HepG2 (cell line): ENCODE results near the gene NLRP6. TPM values are rescaled to one million over a fixed set of nuclear protein-coding genes. Genes with fewer than 3 reads are reported as not detected.

Source experiments
- BHLHE40 ChIP-seq: IDR thresholded peaks from 2 replicates; pipeline ENCODE4 v1.6.1; 2011; ENCODE audit warnings: low read length, improper control_type of control experiment
- CEBPG ChIP-seq: IDR thresholded peaks from 2 replicates; pipeline ENCODE4 v1.6.1; 2016
- FOXJ3 ChIP-seq: sonication (generic); formaldehyde crosslinking; IDR thresholded peaks from 2 replicates; pipeline ENCODE4 v1.4.0; 2020; ENCODE audit warnings: missing genetic modification reagents, mild to moderate bottlenecking, borderline replicate concordance
- FOXK1 ChIP-seq: sonication (generic); formaldehyde crosslinking; IDR thresholded peaks from 2 replicates; pipeline ENCODE4 v1.4.0; 2020; ENCODE audit warnings: low read depth, missing genetic modification reagents, borderline replicate concordance
- FOXM1 ChIP-seq: sonication (generic); formaldehyde crosslinking; IDR thresholded peaks from 2 replicates; pipeline ENCODE4 v1.5.0; 2020; ENCODE audit warnings: missing genetic modification reagents
- GATAD2A ChIP-seq: IDR thresholded peaks from 2 replicates; pipeline ENCODE4 v1.6.1; 2016
- HNRNPK ChIP-seq: fragments of 200-400 bp; formaldehyde crosslinking; IDR thresholded peaks from 2 replicates; pipeline ENCODE4 v1.6.1; 2018; ENCODE audit warnings: low read length, low read depth, moderate library complexity, mild to moderate bottlenecking; ENCODE audit not compliant: poor library complexity, severe bottlenecking
- NFAT5 ChIP-seq: sonication (generic); formaldehyde crosslinking; IDR thresholded peaks from 2 replicates; pipeline ENCODE4 v1.4.0; 2020; ENCODE audit warnings: missing genetic modification reagents
- PRPF4 ChIP-seq: fragments of 200-400 bp; formaldehyde crosslinking; IDR thresholded peaks from 2 replicates; pipeline ENCODE4 v1.6.1; 2016; ENCODE audit warnings: low read length, low read depth; ENCODE audit not compliant: poor library complexity, severe bottlenecking
- RARG ChIP-seq: sonication (generic); formaldehyde crosslinking; IDR thresholded peaks from 2 replicates; pipeline ENCODE4 v1.4.0; 2020; ENCODE audit warnings: low read depth, mild to moderate bottlenecking, missing genetic modification reagents
- RXRA ChIP-seq: sonication (generic); formaldehyde crosslinking; IDR thresholded peaks from 2 replicates; pipeline ENCODE4 v1.5.1; 2020; ENCODE audit warnings: missing genetic modification reagents
- SATB2 ChIP-seq: sonication (generic); formaldehyde crosslinking; IDR thresholded peaks from 2 replicates; pipeline ENCODE4 v1.5.0; 2020; ENCODE audit warnings: missing genetic modification reagents
- ZNF468 ChIP-seq: sonication (generic); formaldehyde crosslinking; IDR thresholded peaks from 2 replicates; pipeline ENCODE4 v1.8.0; 2022; ENCODE audit warnings: mild to moderate bottlenecking, moderate library complexity, missing genetic modification reagents
- ZNF605 ChIP-seq: sonication (generic); formaldehyde crosslinking; IDR thresholded peaks from 2 replicates; pipeline ENCODE4 v1.8.0; 2022; ENCODE audit warnings: mild to moderate bottlenecking, missing genetic modification reagents
- polyA plus RNA-seq, 8 experiments: library from polyadenylated mRNA; depleted of rRNA in 3 of 8; stranded (reverse) in 7 of 8; unstranded in 1 of 8; fragments of >200 nt; fragmentation: Illumina TruSeq in 4 of 8; extraction: Trizol in 4 of 8; gene quantifications; 2 replicates each; pipeline versions ENCODE4 v1.2.1 to v1.2.3, GENCODE V29; 2011 to 2016; ENCODE audit warnings: low read depth in 4 of 8, missing spikeins in 1 of 8, mixed read lengths in 1 of 8; ENCODE audit not compliant: insufficient read depth in 1 of 8
- total RNA-seq, 5 experiments: library from RNA; depleted of rRNA; stranded (reverse); fragments of >200 nt; fragmentation: Illumina TruSeq; extraction: Trizol; gene quantifications; 2 replicates each; pipeline ENCODE4 v1.2.3, GENCODE V29; 2016; ENCODE audit warnings: low read depth in 1 of 5
- TF ChIP-seq, protein P1 (sequence below): sonication (generic); formaldehyde crosslinking; IDR thresholded peaks from 2 replicates; pipeline ENCODE4 v1.4.0; 2020; ENCODE audit warnings: low read depth, missing genetic modification reagents
- TF ChIP-seq, protein P2 (sequence below): sonication (generic); formaldehyde crosslinking; IDR thresholded peaks from 2 replicates; pipeline ENCODE4 v1.5.0; 2020; ENCODE audit warnings: mild to moderate bottlenecking, missing genetic modification reagents, borderline replicate concordance
- TF ChIP-seq, protein P3 (sequence below): sonication (generic); formaldehyde crosslinking; IDR thresholded peaks from 2 replicates; pipeline ENCODE4 v1.5.0; 2020; ENCODE audit warnings: mild to moderate bottlenecking, missing genetic modification reagents

NLRP6 gene
- total and polyA plus RNA-seq, 2 of the 13 experiments (the other 11 are each of a cell fraction or from before 2014, with no cell fraction given), result not detected

DNA sequence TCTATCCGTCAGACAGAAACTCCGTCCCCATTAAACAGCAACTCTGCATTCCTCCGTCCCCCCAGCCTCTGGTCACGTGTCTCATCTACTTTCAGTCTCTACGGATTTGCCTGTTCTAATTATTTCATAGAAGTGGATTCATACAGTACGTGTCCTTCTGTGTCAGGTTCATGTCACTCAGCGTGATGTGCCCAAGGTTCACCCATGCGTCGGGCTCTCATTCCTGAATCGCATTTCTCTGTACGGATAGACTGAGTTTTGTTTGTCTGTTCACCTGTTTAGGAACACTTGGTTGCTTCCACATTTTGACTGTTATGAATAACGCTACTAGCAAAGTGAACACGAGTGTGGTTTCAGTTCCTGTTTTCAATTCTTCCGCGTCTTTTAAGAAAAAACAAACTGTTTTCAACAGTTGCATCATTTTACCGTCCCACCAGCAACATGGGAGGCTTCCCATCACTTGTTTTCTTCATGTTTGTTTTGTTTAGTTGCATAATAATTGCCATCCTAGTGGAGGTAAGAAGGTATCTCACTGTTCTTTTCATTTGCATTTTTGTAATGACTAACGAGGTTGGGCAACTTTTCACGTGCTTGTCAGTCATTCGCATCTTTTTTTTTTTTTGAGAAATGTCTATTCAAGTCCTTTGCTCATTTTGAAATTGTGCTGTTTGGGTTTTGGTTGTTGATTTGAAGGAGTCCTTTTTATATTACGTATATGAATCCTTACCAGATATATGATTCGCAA, 8.9 kb upstream of the NLRP6 start (continued):
- TF ChIP-seq, protein P1, sequence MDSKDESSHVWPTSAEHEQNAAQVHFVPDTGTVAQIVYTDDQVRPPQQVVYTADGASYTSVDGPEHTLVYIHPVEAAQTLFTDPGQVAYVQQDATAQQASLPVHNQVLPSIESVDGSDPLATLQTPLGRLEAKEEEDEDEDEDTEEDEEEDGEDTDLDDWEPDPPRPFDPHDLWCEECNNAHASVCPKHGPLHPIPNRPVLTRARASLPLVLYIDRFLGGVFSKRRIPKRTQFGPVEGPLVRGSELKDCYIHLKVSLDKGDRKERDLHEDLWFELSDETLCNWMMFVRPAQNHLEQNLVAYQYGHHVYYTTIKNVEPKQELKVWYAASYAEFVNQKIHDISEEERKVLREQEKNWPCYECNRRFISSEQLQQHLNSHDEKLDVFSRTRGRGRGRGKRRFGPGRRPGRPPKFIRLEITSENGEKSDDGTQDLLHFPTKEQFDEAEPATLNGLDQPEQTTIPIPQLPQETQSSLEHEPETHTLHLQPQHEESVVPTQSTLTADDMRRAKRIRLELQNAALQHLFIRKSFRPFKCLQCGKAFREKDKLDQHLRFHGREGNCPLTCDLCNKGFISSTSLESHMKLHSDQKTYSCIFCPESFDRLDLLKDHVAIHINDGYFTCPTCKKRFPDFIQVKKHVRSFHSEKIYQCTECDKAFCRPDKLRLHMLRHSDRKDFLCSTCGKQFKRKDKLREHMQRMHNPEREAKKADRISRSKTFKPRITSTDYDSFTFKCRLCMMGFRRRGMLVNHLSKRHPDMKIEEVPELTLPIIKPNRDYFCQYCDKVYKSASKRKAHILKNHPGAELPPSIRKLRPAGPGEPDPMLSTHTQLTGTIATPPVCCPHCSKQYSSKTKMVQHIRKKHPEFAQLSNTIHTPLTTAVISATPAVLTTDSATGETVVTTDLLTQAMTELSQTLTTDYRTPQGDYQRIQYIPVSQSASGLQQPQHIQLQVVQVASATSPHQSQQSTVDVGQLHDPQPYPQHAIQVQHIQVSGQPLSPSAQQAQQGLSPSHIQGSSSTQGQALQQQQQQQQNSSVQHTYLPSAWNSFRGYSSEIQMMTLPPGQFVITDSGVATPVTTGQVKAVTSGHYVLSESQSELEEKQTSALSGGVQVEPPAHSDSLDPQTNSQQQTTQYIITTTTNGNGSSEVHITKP (CRISPR knock-in tag), result peak; percentile 84; the same call in 1 of the 2 replicates
- TF ChIP-seq NFAT5 (CRISPR knock-in tag) (no peak), FOXJ3 (CRISPR knock-in tag) (0 out of 2 replicates have a peak, but pooled peaks have one; percentile 18), BHLHE40 (peak; percentile 65), ZNF468 (CRISPR knock-in tag) (no peak), RARG (no peak), FOXM1 (CRISPR knock-in tag) (no peak), ZNF605 (no peak), FOXK1 (CRISPR knock-in tag) (peak; percentile 36; the same call in 1 of the 2 replicates), RXRA (CRISPR knock-in tag) (no peak), GATAD2A (CRISPR knock-in tag) (0 out of 2 replicates have a peak, but pooled peaks have one; percentile 8), PRPF4 (no peak), CEBPG (peak; percentile 54; the same call in 1 of the 2 replicates), SATB2 (no peak), HNRNPK (no peak)
- TF ChIP-seq, protein P2, sequence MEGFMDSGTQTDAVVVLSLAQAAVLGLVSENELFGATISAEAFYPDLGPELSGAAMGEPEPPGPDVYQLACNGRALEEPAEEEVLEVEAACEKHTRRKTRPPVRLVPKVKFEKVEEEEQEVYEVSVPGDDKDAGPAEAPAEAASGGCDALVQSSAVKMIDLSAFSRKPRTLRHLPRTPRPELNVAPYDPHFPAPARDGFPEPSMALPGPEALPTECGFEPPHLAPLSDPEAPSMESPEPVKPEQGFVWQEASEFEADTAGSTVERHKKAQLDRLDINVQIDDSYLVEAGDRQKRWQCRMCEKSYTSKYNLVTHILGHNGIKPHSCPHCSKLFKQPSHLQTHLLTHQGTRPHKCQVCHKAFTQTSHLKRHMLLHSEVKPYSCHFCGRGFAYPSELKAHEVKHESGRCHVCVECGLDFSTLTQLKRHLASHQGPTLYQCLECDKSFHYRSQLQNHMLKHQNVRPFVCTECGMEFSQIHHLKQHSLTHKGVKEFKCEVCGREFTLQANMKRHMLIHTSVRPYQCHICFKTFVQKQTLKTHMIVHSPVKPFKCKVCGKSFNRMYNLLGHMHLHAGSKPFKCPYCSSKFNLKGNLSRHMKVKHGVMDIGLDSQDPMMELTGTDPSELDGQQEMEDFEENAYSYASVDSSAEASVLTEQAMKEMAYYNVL, result peak; percentile 40; the same call in 1 of the 2 replicates
- TF ChIP-seq, protein P3, sequence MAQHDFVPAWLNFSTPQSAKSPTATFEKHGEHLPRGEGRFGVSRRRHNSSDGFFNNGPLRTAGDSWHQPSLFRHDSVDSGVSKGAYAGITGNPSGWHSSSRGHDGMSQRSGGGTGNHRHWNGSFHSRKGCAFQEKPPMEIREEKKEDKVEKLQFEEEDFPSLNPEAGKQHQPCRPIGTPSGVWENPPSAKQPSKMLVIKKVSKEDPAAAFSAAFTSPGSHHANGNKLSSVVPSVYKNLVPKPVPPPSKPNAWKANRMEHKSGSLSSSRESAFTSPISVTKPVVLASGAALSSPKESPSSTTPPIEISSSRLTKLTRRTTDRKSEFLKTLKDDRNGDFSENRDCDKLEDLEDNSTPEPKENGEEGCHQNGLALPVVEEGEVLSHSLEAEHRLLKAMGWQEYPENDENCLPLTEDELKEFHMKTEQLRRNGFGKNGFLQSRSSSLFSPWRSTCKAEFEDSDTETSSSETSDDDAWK (CRISPR knock-in tag), result no peak
